GM19023 (cell line): Measurements from ENCODE around the gene MIA.
"Not testable (repeated sequence)": the region's sequence is repeated elsewhere in the genome, so short reads cannot be mapped to it uniquely, and the experiment has no call there.

Experiments used
- ATAC-seq: cut with Tn5 transposase; IDR thresholded peaks from one replicate; pipeline ENCODE4 v1.9.1; 2021; ENCODE audit warnings: mild to moderate bottlenecking, moderate library complexity; ENCODE audit not compliant: unreplicated experiment

MIA gene

DNA sequence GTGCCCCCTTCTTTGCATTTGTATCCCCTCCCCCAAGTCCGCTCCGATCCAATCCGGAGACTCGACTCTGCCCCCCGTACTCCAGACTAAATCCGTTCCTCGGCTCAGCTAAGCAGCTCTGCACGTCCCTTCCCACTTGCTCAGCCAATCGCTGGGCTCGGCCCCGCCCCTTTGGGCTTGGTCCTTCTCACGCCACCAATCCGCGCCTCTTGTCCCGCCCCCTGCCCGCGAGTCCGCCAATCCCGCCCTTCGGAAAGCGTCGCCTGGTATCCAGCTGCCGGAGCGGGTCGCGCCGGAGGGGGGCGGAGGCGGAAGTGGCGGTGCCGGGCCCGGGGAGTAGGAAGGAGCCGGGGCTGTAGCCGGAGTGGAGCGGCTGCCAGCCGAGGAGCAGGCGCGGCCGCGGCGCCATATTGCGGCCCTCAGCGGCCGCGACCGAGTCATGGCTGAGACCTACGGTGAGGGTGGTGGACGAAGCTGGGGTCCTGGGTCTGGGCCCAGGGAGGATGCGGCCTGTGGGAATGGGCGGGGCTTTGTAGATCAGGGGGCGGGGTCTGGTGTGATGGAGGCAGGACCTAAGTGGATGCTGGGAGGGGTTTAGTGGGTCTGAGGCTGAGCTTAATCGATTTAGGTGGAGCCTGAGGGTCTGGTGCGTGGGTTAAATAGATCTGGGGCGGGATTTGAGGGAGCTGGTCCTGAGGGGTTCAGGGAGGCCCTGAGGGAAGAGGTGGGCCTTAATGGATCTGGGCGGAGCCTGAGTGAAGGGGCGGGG, 2.8 kb downstream of the MIA start, which contains the start of gene RAB4B:
Gene RAB4B, plus strand, starts transcription at position 311 of the 769 bp plus-strand sequence. Its CDS starts 129 bp downstream, at position 440.
- ATAC-seq: peak; percentile 72

DNA sequence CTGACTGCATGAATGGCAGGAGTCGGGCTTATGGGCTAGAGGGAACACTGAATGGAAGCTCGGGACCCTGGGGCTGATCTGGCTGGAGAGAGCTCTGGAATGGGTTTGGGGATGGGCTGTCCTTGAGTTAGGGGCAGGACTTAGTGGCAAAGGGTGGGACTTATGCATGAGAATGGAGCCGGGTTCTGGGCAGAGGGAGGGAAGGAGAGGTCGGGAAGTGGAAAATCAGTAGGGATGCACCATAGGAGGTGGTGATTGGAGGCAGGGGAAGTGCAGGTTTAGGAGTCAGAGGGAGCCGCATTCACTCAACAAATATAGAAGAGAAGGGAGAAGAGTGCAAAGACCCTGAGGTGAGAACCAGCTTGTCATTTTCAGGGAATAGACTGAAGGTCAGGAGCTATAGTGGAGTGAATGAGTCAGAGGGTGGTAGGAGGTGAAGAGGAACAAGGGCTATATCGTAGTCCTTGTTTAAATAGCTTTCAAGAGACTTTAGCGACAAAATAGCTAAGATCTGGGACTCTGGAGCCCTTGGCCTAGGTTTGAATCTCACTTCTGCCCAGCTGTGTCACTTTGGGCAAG, 3.5 kb downstream of the MIA start:
- no peak for ATAC-seq

DNA sequence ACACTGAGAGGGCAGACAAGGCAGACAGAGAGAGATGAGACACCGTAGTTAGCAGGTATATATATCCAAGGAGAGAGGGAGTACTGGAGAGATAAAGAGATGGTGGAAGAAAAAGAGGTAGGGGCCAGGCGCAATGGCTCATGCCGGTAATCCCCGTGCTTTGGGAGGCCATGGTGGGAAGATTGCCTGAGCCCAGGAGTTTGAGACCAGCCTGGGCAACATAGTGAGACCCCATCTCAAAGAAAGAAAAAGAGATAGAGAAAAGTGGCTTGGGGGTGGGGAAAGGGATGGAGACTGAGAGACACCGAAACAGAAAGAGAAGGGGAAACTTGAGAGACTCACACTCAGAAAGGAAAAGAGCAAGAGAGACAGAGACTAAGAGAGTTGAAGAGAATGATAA, 5.3 kb downstream of the MIA start:
- ATAC-seq: no peak

DNA sequence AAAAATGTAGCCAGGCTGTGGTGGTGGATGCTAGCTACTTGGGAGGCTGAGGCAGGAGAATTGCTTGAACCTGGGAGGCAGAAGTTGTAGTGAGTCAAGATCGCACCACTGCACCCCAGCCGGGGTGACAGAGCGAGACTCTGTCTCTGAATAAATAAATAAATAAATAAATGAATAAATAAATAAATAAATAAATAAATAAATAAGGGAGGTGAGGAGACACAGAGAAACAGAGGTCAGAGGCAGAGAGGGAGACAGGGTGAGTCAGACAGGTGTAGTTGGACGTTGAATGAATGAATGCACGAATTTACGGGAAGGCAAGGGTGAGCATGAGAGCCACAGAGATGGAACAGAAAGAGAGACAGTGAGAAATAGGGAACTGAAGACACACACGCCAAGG, 5.8 kb downstream of the MIA start:
- no peak for ATAC-seq

DNA sequence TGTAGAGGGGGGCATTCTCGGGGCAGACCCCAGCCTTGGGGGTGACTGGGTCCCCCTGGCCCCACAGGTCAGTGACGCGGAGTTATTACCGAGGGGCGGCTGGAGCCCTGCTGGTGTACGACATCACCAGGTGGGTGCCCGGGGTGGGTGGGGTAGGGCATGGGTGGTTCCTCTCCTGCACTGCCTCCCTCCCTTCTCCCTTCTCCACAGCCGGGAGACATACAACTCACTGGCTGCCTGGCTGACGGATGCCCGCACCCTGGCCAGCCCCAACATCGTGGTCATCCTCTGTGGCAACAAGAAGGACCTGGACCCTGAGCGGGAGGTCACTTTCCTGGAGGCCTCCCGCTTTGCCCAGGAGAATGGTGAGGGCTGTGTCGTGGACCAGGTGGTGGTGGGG, 8.4 kb downstream of the MIA start:
- ATAC-seq: no peak

DNA sequence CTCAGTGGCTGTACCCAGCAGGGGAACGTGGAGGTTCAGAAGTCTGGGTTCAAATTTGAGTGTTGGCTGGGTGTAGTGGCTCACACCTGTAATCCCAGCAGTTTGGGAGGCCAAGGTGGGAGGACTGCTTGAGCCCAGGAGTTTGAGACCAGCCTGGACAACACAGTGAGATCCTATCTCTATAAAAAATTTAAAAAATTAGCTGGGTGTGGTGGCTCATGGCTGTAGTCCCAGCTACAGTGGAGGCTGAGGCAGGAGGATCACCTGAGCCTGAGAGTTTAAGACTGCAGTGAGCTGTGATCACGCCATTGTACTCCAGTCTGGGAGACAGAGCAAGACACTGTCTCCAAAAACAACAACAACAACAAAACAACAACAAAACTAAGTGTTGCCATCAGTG, 8.8 kb downstream of the MIA start:
- ATAC-seq: not testable (repeated sequence)

DNA sequence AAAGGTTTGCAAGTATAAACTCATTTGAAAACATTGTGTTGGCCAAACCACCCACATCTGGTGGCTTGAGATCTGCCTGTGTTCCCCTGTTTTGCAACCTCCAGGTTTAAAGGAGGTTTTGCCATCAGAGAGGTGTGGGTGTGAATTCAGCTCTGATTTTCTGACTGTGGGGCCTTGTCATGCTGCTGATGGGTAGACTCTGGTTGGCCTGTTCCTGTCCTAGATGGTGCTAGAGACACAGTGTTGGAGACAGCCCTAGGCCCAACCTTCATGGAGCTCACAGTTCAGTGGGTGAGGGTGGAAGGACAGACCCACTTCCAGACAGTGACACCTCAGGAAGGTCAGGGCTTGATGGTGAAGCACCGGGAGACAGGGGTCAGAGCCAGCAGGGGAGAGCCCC, 10.2 kb downstream of the MIA start:
- no peak for ATAC-seq

DNA sequence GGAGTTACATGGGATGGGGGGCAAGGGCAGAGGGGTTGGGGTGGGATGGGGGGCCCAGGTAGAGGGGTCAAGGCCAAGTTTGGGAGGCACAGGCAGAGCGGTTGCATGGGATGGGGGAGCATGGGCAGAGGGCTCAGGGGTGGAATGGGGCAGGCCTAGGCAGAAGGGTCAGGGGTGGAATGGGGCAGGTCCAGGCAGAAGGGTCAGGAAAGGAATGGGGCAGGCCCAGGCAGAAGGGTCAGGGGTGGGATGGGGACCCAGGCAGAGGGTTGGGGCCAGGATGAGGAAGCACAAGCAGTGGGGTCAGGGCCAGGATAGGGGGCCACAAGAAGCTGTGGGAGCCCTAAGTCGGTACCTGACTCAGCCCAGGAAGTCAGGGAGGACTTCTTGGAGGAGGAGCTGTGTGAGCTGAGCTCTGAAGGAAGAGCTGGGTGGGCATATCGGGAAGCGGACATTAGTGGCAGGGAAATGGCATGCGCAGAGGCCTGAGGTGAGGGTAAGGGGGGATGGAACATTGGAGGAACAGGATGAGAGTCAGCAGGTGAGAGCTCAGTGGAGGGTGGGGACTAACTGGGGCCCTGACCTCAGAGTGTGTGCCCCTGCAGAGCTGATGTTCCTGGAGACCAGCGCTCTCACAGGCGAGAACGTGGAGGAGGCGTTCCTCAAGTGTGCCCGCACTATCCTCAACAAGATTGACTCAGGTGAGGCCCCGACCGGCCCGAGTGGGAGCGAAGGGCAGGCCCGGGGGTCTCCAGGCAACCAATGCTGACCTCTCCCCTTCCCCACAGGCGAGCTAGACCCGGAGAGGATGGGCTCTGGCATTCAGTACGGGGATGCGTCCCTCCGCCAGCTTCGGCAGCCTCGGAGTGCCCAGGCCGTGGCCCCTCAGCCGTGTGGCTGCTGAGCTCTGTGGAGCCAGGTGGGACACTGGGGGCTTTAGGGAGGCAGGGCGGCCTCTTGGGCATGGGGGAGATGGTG, 11.0 kb downstream of the MIA start:
- ATAC-seq: no peak

DNA sequence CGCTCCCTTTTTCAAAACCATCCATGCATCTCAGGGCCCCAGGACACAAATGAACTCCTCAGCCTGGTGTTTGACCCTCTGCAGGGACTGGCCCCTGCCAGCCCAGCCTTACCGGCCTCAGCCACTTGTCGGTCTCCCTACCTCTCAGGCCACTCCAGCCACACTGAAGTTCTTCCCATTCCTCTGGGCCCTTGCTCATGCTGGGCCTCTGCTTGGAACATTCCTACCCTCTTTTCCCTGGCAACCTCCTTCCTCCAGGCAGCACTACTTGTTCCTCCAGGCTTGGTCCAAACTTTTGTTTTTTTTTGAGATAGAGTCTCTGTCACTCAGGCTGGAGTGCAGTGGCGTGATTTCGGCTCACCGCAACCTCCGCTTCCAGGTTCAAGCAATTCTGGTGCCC, 16.0 kb downstream of the MIA start:
- no peak for ATAC-seq

DNA sequence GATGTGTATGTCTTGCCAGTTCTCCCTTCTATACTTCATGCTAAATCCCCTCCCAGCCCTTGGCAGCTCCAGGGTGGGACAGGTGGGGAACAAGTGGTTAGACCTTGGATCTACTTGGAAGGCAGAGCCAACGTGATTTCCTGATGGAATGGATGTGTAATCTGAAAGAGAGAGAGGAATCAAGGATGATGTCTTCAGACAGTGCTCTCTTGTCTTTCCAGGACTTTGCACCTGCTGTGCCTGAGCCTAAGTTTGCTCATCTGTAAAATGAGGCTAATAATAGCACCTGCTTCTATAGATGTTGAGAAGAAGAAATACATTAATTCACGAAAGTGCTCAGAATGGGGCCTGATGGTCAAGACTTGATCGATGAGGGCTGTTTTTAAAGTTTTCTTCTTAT, 16.7 kb downstream of the MIA start:
- no peak for ATAC-seq

DNA sequence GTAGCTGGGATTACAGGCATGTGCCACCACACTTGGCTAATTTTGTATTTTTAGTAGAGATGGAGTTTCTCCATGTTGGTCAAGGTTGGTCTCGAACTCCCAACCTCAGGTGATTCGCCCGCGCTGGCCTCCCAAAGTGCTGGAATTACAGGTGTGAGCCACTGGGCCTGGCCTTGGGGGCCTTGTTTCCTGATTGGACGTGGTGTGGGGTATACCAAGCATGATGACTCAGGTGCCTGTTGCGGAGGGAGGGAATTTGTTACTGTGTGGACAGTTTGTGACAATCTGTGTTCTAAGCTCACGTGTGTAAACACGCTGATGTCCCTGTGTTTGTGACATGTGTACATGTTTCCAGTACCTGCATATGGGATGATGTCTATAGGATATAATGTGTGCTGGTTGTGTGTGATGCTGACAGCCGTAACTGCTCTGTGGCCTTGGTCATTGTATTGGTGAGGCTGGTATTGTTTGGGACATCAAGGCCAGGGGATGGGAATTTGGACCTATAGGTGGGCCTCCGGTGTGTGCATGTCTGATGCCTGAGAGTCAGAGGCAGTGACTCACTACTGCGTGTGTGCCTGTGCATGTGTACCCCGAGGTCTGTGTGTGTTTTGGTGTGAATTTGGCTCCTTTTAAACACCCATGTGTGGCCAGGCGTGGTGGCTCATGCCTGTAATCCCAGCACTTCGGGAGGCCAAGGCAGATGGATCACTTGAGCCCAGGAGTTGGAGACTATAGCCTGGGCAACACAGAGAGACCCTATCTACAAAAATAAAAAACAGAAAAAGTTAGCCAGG, 22.0 kb downstream of the MIA start:
- ATAC-seq: no peak

DNA sequence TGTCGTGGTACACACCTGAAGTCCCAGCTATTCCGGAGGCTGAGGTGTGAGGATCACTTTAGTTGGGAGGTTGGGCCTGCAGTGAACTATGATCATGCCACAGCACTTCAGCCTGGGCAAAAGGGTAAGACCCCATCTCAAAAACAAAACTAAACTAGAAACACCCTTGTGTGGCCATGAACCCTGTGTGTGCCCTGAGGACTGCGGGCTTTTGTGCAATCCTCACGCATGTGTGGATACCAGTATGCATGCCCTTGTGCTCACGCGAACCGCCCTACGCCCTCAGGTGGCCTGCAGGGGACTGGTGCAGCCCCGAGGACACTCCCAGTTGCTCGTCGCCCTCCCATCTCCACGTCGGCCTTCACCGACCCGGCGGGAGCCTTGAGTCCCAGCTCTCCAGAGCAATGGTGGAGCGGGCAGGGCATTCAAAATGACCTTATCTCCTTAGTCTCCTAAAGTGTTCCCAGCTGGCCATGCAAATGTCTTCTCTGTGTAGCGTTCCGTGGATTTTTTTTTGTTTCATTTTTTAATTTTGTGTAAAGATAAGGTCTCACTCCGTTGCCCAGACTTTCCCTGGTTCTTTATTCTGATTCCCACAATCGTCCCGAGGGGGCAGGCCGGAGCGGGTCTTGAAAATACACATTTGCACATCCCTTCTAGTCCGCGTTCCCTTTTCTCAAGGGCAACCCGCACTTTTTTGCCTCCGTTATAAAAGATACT, 22.8 kb downstream of the MIA start:
- ATAC-seq: peak; percentile 29

DNA sequence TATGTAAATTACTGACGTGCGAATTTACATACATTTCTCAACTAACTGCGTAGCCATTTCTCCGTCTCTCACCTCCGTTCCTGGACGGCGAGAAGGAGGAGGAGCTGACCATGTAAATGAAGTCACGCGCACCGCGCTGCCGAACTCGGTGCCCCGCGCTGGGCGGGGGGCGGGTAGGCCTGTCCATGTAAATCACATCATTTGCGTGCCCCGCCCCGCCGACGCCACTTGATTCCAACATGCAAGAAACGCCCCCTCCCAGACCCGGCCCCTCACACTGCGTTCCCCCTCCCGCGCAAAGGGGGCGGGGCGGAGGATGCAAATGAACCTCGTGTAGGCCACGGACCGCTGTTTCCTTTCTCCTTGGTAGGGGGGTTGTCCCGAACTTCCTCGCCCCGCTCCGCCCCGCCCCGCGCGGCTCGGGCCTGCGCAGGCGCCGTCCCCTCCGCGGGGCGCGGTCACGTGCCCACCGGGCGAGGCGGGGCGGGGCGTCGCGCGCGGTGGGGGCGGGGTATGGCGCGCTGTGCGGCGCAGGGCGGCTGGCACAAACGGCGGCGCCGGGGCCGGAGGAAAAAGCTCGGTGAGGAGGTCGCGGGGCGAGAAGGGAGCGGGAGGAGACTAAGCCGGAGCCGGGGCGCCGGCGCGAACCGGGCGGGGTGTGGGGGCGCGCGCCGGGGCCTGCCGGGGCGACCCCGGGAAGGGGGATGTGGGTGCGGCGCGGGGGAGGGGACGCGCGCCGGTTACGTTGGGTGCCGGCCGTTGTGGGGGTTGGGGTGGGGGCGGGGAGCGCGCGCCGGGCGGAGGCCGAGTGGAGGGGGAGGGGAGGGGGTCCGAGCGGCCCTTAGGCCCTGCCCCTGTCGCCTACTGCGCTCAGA, 23.6 kb downstream of the MIA start, which contains the start of gene EGLN2:
Gene EGLN2, plus strand, starts transcription at position 509 of the 875 bp plus-strand sequence. CDS start 1,382 bp downstream, outside the sequence.
- ATAC-seq: peak; percentile 79

DNA sequence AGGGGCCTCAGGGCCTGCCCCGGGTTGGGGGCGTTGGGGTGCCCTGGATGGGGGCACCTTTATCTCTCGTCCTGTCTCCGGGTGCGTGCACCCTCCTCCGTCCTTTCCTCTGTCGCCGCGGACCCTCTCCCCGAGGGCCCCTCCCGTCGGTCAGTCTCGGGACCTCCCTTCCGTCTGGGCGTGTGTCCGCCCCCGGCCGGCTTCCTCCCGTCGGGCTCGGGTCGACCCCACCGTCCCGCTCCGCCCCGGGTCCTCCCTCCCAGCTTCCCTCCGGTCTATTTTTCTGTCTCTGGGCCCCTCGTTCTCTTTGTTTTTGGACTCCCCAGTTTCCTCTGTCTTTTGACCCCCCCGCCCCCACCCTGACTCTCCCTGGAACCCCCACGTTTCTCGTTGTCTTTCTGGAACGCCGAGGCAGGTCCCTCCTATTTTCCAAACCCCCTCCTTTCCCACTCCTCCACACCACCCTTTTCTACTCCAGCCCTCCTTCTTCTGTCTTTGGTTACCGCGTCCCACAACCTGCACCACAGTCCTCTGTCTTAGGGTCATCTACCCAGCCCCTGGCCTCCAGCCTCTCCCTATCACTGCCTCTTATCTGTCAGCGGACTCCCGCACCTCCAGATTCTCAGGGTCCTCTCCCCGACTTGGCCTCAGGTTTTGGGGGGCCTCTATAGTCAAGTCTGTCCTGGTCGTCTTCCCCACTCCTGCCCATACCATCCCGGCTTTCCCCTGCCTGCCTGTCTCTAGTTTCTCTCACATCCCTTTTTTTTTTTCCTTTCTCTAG, 24.4 kb downstream of the MIA start:
- no peak for ATAC-seq

DNA sequence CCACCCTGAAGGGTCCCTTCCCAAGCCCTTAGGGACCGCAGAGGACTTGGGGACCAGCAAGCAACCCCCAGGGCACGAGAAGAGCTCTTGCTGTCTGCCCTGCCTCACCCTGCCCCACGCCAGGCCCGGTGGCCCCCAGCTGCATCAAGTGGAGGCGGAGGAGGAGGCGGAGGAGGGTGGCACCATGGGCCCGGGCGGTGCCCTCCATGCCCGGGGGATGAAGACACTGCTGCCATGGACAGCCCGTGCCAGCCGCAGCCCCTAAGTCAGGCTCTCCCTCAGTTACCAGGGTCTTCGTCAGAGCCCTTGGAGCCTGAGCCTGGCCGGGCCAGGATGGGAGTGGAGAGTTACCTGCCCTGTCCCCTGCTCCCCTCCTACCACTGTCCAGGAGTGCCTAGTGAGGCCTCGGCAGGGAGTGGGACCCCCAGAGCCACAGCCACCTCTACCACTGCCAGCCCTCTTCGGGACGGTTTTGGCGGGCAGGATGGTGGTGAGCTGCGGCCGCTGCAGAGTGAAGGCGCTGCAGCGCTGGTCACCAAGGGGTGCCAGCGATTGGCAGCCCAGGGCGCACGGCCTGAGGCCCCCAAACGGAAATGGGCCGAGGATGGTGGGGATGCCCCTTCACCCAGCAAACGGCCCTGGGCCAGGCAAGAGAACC, 25.1 kb downstream of the MIA start:
- no peak for ATAC-seq

DNA sequence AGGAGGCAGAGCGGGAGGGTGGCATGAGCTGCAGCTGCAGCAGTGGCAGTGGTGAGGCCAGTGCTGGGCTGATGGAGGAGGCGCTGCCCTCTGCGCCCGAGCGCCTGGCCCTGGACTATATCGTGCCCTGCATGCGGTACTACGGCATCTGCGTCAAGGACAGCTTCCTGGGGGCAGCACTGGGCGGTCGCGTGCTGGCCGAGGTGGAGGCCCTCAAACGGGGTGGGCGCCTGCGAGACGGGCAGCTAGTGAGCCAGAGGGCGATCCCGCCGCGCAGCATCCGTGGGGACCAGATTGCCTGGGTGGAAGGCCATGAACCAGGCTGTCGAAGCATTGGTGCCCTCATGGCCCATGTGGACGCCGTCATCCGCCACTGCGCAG, 25.7 kb downstream of the MIA start:
- no peak for ATAC-seq

DNA sequence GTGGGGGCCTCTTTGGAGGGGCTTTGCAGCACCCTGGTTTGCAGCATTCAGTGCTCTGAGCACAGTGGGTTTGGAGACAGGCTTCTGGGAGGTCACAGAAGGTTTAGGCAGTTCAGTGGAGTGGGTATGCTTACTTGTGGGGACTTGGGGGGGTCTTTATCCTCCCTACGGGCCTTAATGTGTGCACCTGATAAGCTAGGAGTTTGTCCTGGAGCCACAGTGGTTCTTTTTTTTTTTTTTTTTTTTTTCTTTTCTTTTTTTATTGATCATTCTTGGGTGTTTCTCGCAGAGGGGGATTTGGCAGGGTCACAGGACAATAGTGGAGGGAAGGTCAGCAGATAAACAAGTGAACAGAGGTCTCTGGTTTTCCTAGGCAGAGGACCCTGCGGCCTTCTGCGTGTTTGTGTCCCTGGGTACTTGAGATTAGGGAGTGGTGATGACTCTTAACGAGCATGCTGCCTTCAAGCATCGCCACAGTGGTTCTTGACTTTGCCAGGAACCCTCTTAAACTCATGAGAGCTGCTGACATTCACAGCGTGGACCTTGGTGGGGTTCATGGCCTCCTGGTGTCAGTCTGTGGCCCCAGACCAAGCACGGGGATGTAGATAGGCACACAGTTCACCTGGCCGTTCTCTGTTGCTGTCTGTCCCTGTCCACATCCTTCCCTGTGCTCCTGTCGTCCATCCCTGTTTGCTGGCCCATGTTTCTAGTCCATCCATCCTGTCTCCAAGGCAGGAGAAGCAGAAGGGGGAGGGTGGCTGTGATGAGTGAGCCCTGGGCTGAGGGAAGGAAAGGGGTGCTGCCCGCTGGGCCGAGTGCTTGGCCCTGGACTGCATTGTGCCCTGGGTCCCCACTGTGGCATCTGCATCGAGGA, 26.3 kb downstream of the MIA start:
- no peak for ATAC-seq
